DMS 273 (cell line): Measurements from ENCODE around the gene RBMS1.

Experiments
- DNase-seq: peaks from one replicate; lab custom pipeline; 2025; ENCODE audit not compliant: unreplicated experiment; lab: John Stamatoyannopoulos, UW

The RBMS1 gene

DNA sequence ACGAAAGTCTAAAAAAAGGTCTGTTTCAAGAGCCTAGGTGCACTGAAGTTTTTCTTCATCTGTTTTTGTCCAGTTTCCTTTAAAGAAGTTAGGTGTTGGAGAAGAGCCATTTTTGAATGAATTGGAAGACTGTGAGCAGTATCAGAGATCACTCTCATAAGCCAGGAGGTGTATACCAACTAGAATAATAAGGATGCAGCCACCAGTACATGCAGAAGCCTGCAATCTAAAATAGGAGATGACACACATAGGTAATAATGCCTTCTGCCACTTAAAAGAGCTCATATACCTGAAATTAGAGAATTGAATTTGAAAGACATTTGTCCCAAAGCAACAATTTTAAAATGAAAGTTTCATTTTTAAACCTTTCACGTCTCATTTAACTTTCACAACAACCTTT is 81.7 kb downstream of the RBMS1 start:
- DNase-seq: no peak

DNA sequence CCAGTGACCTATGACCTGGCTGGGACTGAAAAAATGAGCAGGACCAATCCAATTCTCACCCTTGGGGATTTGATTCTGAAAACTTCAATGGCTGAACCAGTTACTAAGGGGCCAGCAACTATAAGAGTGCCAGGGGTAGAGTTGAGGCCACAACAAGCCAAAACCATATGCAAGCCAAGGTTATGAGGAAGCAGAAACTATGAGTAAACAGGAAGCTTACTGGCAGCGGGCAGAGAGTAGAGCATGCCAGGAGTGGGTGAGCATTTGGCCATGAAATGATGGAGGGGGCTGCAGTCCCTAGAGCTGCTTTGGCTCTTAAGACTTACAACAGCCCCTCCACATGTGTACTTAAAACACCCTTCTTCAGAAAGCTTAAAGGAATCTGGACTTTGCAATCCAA is 82.4 kb downstream of the RBMS1 start:
- no peak for DNase-seq

DNA sequence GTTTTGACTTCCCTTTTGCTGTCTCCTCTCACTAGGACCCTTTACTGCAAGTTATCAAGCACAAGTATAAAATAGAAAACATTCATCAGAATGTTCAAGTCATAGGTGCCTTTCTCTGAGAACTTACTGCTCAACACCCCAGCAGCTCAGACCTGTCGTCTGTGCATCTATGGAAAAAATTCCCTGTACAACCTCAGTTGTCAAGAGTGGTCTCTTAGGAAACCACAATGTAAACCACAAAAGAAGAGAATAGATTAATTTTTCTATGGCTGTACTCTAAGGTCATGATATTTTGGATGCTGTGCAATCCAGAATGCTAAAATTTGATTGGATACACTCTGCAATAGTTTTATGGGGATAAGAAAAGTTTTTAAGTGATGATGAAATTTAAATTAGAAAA is 84.1 kb downstream of the RBMS1 start:
- no peak for DNase-seq

DNA sequence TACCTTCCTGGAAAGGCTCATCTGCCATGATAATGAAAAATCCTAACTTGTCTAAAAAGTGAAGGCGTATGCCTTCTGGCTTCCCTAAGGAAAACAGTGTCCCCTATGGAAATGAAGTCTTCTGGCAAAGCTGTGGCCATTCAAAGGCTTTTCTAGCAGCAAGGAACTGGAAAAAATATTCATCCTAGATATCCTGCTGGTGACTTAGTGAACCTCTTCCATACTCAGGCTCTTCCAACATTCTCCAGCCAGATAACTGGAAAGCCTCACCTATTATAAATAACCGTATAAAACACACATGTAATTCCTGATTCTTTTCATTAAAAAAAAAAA is 84.7 kb downstream of the RBMS1 start:
- DNase-seq: no peak

DNA sequence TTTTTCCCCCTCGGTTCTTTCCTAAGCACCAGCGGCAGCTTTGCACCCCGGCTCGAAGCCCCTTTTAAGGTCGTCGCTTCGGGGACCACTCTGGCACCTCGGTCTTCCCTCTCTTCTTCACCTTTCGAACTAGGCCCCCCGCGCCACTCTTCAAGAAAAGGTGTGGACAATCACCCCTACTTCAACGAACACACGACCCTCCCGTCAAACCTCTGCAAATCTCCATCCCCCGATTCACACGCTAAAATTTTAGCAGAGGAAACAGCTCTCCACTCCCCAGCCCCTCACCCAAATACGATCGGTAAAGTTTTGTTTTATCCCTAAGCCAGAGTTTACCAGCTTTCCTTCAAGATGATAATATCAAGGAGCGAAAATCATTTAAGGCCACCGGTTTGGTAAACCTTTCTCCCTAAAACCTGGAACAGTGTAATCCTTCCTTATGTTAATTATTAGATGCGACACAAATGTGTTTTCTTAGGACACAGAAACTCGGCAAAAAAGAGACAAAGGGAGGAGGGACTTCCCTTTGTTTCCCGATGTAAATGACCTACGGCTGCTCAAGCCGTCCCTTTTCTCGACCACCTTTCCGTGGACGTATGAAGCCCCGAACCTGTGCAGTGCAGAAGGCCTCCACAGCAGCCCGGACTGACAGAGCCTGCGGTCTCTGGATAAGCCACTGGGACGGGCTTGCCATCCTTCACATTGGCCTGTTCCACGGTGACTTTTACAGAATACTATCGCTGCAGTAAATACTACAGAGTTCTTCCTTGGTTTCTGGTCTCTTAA is 85.2 kb downstream of the RBMS1 start:
- no peak for DNase-seq

DNA sequence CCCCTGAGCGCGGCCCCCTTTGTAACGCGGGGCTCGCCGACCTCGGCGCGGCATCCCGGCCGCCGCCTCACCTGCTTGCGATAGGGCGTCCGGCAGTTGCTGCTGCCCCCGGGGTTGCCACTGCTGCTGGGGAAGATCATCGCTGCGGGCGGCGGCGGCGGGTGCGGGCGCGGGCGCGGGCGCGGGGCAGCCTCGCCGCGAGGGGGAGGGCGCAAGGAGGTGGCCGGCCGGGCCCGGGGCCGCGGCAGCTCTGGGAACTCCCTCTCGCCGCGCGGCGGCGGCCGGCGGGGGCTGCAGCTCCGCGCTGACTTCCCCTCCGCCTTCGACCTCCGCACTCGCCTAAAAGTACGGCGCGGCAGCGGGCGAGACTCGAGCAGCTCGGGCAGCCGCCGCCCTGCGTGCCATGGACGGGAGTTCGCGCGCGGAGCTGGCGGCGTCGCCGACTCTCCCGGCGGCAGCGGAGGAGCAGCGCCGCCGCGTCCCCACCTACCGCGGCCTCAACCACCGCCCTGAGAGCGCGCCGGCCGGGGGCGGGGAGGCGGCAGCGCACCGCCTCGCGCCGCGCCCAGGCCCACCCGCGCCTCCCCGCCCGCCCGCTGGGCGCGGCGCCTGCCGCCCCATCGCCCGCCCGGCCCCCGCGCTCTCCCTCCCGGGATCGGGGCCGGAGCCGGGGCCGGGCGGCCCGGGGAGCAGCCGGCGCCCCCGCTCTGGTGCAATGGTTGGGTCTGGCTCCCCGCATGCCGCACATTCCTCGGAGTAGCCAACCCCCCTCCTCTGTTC is 86.0 kb downstream of the RBMS1 start:
- DNase-seq: peak; percentile 76

DNA sequence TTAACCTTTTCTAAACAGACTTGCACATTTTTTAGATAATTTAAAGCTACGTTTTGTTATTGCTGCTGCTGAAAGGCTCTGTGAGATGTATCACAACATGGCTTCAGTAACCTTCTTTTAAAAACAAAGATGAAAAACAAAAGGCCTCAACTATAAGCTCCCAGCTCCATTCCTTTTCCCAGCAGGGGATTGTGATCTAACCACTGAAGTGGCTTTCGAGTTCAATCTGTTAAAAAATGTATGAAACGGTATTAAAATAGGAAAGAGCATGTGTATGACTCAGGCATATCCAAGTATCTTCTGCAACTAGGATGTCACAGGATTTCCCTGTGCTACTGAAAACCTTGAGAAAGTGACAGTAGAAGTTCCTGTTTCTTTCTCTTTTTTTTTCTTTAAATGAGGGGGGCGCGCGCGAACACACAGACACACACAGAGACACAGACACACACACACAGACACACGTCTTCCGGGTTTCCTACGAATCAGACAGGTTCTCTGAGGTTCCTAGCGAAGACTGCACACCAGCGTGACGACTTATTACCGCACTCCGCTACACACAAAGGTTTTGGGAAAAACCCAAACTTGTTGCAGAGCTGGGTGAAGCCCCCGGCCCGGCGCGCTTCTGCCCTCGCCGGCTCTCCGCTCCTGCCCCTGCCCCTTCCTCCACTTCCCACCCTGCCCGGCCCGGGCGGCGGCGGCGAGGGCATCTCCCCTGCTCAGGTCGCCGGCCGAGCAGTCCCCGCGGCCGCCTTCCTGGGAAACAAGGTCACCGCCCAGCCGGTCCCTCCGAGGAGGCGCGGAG is 86.8 kb downstream of the RBMS1 start:
- peak; percentile 73 for DNase-seq

DNA sequence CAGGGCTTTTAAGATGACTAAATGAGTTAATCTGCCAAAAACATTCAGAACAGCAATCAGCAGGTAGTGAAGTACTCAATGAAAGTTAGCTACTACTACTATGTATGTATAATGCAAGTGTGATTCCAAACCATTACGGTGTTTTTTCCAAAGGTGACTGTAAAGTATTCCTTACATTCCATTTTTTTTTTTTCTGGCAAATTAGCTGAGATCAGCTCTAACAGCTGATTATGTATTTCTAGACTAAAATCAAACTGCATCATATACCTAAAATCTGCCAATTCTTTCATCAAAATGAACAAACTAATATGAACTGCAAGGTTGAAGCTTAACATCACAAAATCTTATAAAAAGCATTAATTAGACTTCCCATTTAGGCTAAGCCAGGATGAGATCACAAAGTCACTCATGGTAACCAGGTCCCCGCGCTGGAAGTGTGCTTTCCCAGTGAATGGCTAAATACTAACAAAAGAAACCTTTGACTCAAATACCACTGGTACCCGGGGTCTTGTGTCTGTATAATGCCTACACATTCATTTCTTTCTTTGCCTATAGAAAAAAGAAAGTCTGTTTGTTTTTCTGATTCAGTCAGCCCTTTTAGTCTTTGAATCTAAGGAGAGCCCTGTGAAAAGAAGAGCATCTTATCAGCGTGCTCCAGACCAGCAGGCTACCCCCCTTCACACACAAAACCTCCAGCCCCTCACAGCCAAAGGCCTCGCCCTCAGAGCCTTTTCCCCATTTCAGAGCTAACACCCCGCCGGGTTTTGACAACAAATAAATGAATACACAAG is 88.3 kb downstream of the RBMS1 start:
- no peak for DNase-seq

DNA sequence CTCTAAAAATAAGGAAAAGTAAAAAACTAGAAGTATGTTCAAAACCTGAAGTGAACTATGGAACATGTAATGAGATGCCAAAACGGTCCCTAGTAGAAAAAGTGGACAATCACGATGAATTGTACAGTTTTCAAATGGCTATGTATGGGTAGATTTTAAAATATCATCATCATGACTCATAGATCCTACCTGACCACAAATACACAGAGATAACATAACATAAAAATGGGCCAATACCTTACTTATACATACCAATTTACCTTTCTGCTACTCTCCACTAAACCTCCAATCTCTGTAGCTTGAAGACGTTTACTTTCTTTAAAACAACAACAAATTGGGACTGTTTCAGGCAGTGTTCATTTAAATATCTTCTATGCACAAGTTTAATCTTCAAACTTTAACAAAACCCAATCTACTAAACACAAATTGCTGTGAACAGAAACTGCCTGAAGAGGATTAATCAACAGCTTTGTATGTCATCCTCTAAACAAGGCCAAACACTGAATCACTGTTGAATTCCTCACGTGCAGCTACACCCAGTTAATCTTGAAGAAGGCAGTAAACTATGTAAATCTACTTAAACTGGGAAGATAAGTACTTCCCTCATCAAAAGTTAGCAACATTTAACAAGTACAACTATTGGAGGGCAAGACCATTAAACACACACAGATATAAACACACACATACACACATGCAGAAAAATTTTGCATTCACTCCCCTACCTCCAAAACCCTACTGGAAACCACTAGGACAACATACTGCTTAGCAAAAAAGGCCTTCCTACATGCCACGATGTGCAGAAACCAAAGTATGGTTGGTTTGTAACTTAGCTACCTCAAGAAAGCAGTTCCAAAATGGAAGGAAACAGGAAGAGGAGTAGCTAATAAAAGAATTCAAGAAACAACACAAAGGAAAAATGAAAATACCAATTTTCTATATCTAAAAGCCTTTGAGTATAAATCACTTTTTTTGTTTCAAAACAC is 90.3 kb downstream of the RBMS1 start:
- DNase-seq: no peak

DNA sequence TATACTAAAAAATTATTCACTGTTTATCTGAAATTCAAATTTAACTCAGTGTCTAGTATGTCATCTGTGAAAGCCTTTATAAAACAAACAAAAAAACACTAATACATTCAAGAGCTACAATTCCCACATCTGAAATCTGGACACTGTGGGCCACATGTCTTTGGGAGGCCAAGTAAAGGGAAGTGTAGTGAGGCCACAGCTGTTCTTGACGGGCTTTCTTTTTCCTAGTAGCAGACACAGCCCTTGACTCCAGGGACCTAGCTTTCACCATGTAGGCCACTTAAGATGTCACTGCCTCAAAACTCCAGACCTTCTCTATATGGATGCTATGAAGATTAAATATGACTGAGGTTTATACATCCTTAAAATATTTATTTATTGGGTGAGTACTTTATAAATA is 91.1 kb downstream of the RBMS1 start:
- DNase-seq: no peak

DNA sequence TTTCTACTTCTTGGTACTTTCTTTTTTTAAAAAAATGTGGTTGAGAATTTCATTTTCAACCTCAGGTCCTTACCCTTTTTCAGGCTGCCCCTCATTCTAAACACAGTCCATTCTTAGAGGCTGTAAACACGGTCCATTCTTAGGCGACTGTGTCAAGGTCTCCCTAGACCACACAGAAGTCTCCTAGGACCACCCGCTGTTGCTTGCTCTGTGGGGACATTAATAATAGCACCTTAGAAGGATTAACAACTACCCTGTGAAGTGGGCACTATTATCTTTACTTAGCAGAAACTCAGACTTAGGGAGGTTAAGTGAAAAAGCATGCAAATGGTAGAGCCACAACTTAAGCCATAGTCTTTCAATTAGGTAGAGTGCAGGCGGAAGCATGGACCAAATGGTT is 91.7 kb downstream of the RBMS1 start:
- DNase-seq: no peak

DNA sequence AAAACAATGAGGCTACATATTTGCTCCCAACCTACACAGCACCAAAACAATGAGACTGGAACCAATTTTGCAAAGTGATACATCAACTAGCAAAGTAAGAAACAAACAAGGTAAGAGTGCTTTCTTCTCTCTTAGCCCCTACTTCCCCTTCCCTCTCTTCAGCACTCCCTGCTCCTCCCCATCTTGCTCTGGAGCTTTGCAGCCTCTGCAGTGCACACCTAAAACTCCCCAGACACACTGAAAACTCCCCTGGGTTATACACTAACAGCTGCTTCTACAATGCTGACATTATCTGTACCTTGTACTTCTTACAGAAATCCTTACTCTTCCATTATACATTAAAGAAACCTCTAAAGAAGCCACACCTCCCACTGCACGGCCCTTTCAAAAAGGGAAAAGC is 93.7 kb downstream of the RBMS1 start:
- DNase-seq: no peak

DNA sequence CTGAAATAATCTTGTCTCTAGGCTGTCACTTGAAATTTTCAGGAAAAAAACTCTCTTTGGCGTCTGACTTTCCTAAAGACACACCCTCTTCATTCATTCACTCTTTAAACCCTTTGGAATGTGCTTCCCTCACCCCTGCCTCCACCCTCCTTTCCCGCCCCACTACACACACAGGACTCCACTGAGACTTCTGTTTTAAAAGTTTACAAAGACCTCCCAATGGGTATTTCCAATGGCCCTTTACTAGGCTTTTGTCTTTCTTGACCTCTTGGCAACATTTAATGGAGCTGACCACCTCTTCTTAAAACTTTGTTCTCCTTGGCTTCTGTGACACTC is 96.1 kb downstream of the RBMS1 start:
- DNase-seq: no peak

DNA sequence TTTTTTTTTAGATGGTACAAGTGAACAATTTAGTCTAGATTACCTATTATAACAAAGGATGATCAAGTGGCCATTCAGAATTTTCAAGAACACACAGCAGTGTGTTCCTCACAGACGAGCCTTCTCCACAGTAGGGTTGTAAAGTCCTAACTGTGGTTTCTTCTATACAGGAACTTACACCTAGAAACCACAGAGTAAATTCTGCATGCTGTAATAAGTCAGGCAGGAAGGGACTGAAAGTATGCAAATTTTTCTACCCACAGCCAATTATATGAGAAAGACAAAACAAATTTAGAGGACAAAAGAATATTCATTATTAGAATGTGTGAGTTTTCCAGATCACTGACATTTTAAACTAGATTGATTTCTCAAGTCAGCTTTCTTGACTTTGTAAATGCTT is 99.5 kb downstream of the RBMS1 start:
- DNase-seq: no peak

DNA sequence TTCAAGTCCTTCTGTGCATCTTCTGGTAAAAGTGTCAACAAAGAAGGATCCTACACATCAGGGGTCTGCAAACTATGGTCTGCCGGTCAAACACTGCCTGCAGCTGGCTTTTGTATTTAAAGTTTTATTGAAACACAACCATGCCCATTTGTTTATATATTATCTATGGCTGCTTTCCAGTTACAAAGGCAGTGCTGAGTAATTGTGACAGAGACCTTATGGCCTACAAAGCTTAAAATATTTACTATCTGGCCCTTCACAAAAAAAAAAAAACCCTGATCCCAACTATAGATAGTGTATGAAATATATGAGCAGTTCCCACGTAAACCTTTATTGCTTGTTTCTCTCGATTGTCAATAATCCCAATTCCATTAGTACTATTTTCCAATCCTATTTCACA is 101.4 kb downstream of the RBMS1 start:
- no peak for DNase-seq

DNA sequence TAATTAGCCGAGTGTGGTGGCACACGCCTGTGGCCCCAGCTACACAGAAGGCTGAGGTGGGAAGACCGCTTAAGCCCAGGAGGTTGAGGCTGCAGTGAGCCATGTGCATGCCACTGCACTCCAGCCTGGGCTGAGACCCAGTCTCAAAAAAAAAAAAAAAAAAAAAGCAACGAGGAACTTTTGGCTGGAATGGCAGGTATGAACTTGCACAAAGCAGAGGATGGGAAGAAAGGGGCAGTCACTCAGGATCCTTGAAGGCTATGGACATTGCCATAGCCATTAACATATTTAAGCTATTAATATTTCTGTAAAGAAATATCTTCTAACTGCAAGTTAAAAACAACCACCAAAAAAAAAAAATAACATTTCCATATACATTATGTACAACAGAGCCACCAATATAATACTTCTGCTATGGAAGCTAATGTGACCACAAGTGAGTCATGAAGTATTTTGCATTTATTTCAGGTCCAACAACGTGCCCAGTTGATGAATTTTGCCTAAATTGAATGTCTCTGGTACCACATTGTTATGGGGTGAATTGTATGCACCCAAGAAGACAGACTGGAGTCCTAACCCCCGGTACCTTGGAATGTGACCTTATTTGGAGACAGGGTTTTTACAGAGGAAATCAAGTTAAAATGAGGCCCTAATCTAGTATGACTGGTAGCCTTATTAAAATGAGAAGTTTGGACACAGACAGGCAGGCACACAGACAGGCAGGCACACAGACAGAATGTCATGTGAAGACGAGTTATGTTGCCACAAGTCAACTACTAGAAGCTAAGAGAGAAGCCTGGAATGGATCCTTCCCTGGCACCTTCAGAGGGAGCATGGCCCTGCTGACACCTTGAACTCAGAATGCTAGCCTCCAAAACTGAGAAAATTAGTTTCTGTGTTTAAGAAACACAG is 102.8 kb downstream of the RBMS1 start:
- no peak for DNase-seq

DNA sequence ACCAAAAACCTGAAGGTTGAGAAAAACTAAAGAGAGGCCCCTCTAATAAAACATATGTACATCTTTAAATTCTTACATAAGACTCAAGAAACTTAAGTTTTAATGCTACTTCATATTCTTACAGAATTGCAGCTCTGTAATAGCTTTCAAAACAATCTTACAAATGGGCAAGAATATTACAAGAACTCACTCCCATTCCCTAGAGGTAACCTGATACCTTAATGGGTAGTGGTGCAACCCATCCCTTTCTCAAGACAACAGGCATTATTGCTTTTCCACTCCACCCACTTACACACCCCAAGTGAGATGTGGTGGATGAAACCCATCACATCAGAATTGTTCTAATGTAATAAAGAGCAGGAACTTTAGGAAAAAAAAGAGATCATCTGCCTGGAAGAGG is 103.7 kb downstream of the RBMS1 start:
- DNase-seq: no peak

DNA sequence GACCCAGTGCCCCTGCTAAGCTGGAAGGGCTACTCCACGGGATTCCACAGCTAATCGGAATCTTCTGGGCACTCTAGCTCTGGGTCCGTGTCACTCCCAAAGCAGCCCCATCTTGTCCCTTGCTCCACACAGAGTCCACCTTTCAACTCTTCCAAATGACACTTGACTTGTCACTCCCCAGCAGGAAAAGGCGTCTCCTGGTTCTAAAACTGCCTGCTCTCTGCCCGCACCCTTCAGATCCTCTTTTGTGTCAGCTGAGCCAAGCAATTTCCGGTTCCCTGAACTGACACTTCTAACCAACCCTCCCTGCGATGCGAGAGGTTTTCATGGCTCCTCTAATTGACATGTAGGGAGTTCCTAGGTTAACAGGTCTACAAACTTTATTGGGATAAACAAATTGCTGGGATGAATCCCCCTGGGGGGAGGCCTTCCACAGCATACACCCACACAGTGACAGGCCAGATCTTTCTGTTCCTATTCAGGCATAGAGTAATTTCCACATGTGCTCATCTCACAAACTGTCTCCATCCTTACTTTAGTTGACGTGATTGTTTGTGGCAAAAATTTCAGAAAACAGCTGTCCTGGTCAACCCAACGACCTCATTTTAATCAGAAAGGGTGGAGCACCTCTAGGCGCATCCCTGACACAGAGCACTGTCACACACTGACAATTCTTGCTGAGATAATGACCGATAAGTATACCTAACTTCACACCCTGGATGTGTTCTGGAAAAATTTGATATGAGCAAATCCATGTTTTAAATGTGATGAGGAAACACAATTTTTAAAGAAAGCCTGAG is 104.9 kb downstream of the RBMS1 start:
- no peak for DNase-seq
